OCI-LY7 (cell line): ENCODE data around the gene CILP2. TPM values are rescaled to one million over a fixed set of nuclear protein-coding genes. Genes with fewer than 3 reads are reported as not detected.
A peak's percentile ranks its signal among the peaks of the same experiment; 100 is the strongest.

ENCODE experiments used
- BruUV-seq: library from RNA; stranded (reverse); fragments of 400-500 nt; replicated peaks from 2 replicates; lab custom pipeline; 2021; lab: Mats Ljungman, UMichigan
- CTCF ChIA-PET: fragments of 300-600 bp; sonication (Branson Sonifier 250); formaldehyde crosslinking; loops from one replicate; lab custom pipeline; 2022; ENCODE audit warnings: antibody characterized with exemption; ENCODE audit not compliant: unreplicated experiment; lab: Charles Lee
- POLR2A ChIA-PET: fragments of 300-600 bp; sonication (Branson Sonifier 250); formaldehyde crosslinking; loops from one replicate; lab custom pipeline; 2022; ENCODE audit warnings: antibody characterized with exemption; lab: Charles Lee
- DNase-seq: peaks from one replicate; pipeline ENCODE4 v3.0.0-alpha.2; 2015; ENCODE audit warnings: low spot score
- H2AFZ ChIP-seq: fragments of 200-600 bp; sonication (generic), shearing (Covaris generic); 2 replicates; pipeline ENCODE4 v1.6.1; 2014; ENCODE audit warnings: mild to moderate bottlenecking, antibody characterized with exemption, low read length, moderate library complexity
- H3K27ac ChIP-seq: fragments of 200-600 bp; sonication (generic); 2 replicates; pipeline ENCODE4 v1.5.1; 2014; ENCODE audit warnings: mixed run types, low read depth, mild to moderate bottlenecking, moderate library complexity, low read length, inconsistent platforms; ENCODE audit not compliant: poor library complexity, severe bottlenecking
- H3K36me3 ChIP-seq: fragments of 200-600 bp; sonication (generic); 2 replicates; pipeline ENCODE4 v1.6.1; 2014; ENCODE audit warnings: mild to moderate bottlenecking, antibody characterized with exemption, low read length, moderate library complexity, mixed read lengths; ENCODE audit not compliant: insufficient read depth
- H3K4me1 ChIP-seq: fragments of 200-600 bp; sonication (generic); 2 replicates; pipeline ENCODE4 v1.5.1; 2014; ENCODE audit warnings: mild to moderate bottlenecking, low read length; ENCODE audit not compliant: insufficient read depth, poor library complexity, severe bottlenecking
- H3K4me2 ChIP-seq: fragments of 200-600 bp; sonication (generic); 2 replicates; pipeline ENCODE4 v1.6.1; 2014; ENCODE audit warnings: mild to moderate bottlenecking, low read length
- H3K4me3 ChIP-seq: fragments of 200-600 bp; sonication (generic); 2 replicates; pipeline ENCODE4 v1.5.1; 2014; ENCODE audit warnings: mild to moderate bottlenecking, low read depth, low read length; ENCODE audit not compliant: poor library complexity, severe bottlenecking
- H3K79me2 ChIP-seq: fragments of 200-600 bp; sonication (generic); 2 replicates; pipeline ENCODE4 v1.6.1; 2016; ENCODE audit warnings: low read depth, mild to moderate bottlenecking, low read length, moderate library complexity, mixed read lengths; ENCODE audit not compliant: insufficient read depth
- H3K9me2 ChIP-seq: fragments of 200-600 bp; sonication (generic); 2 replicates; pipeline ENCODE4 v1.6.1; 2016; ENCODE audit warnings: mild to moderate bottlenecking, low read length, mixed read lengths; ENCODE audit not compliant: insufficient read depth
- H3K9me3 ChIP-seq: fragments of 200-600 bp; sonication (generic); 2 replicates; pipeline ENCODE4 v1.6.1; 2014; ENCODE audit warnings: mild to moderate bottlenecking, mixed run types, low read length, mixed read lengths
- H4K20me1 ChIP-seq: fragments of 200-600 bp; sonication (generic); 2 replicates; pipeline ENCODE4 v1.6.1; 2014; ENCODE audit warnings: mild to moderate bottlenecking, antibody characterized with exemption, low read length, moderate library complexity, mixed read lengths; ENCODE audit not compliant: insufficient read depth
- EZH2phosphoT487 ChIP-seq: fragments of 200-600 bp; sonication (generic); IDR thresholded peaks from 2 replicates; pipeline ENCODE4 v1.6.1; 2018; ENCODE audit warnings: low read depth, borderline replicate concordance, mild to moderate bottlenecking, mixed run types, antibody characterized with exemption, low read length, moderate library complexity, mixed read lengths
- intact Hi-C: fragments of 100-400 bp; cut with micrococcal nuclease; formaldehyde crosslinking; loops from one replicate; pipeline ENCODE4 v1.10.0; 2022; ENCODE audit not compliant: unreplicated experiment
- total RNA-seq, 2 experiments: library from RNA; depleted of rRNA in 1 of 2; stranded (reverse); fragments of >200 nt in 1 of 2; shearing (Covaris generic) in 1 of 2; gene quantifications; 2 replicates each; pipeline ENCODE4 v1.2.3, GENCODE V29; 2014 to 2022
- TF ChIP-seq, protein P1 (sequence below): fragments of 200-600 bp; sonication (generic); conservative IDR thresholded peaks from 2 replicates; pipeline ENCODE4 v1.5.1; 2014; ENCODE audit warnings: mild to moderate bottlenecking, antibody characterized with exemption, low read length, moderate library complexity, mixed read lengths

Gene CILP2
- total RNA-seq, 2 experiments from 2014 or later = 0.19 to 0.51 TPM

DNA sequence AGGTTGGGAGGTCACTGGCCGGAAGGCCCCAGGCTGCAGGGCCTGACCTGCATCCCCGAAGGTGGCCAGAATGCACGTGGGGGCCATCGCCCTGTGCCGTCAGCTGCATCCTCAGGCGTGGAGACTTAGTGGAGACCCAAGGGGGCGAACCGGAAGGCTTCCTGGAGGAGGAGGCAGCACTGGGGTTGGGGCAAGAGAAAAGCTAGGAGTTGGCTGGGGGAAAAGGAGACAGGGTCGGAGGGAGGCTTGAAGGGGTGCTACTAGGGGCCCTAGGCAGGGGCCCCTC is 10.8 kb upstream of the CILP2 start:
- intact Hi-C loops = no loop called here
- no TSS peak for BruUV-seq
- ChIA-PET CTCF (interaction anchor here (0.6 kb wide), 1 partner anchor 1384 kb away, joined by 3 read pairs; no protein-coding TSS in a partner anchor), POLR2A (no interaction called here)
- Histone ChIP-seq H3K4me1 (peaks cover 52% of the 10 kb centered on the region), H3K4me3 (no peak overlapping the region), H3K36me3 (peaks cover 53% of the 10 kb centered on the region), H2AFZ (no peak overlapping the region), H4K20me1 (no peaks in the 10 kb centered on the region), H3K9me2 (no peaks in the 10 kb centered on the region), H3K9me3 (no peaks in the 10 kb centered on the region), H3K79me2 (peaks cover 35% of the 10 kb centered on the region), H3K27ac (peak overlapping the region; percentile 74), H3K4me2 (peak overlapping the region; percentile 100)
- no peak for DNase-seq
- no peak for TF ChIP-seq EZH2phosphoT487
- TF ChIP-seq, protein P1, sequence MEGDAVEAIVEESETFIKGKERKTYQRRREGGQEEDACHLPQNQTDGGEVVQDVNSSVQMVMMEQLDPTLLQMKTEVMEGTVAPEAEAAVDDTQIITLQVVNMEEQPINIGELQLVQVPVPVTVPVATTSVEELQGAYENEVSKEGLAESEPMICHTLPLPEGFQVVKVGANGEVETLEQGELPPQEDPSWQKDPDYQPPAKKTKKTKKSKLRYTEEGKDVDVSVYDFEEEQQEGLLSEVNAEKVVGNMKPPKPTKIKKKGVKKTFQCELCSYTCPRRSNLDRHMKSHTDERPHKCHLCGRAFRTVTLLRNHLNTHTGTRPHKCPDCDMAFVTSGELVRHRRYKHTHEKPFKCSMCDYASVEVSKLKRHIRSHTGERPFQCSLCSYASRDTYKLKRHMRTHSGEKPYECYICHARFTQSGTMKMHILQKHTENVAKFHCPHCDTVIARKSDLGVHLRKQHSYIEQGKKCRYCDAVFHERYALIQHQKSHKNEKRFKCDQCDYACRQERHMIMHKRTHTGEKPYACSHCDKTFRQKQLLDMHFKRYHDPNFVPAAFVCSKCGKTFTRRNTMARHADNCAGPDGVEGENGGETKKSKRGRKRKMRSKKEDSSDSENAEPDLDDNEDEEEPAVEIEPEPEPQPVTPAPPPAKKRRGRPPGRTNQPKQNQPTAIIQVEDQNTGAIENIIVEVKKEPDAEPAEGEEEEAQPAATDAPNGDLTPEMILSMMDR = no peak

GRCh38 chr19:19527674-19528625 is 10.1 kb upstream of the CILP2 start:
- no peaks in the 10 kb centered on the region for H3K9me2 ChIP-seq
- H3K27ac ChIP-seq = no peak overlapping the region
- H3K4me2 ChIP-seq = no peak overlapping the region
- DNase-seq = no peak
- no peaks in the 10 kb centered on the region for H3K9me3 ChIP-seq
- peaks cover 55% of the 10 kb centered on the region for H3K36me3 ChIP-seq
- no peak overlapping the region for H3K4me3 ChIP-seq
- POLR2A ChIA-PET = interaction anchor here (0.6 kb wide), 1 partner anchor 367 kb away, joined by 3 read pairs; no protein-coding TSS in a partner anchor
- peaks cover 46% of the 10 kb centered on the region for H3K4me1 ChIP-seq
- intact Hi-C loops = no loop called here
- CTCF ChIA-PET = interaction anchor here (0.6 kb wide), 1 partner anchor 1385 kb away, joined by 3 read pairs; no protein-coding TSS in a partner anchor
- no peak overlapping the region for H2AFZ ChIP-seq
- BruUV-seq = no TSS peak
- no peaks in the 10 kb centered on the region for H4K20me1 ChIP-seq
- peaks cover 29% of the 10 kb centered on the region for H3K79me2 ChIP-seq
- TF ChIP-seq, protein P1 = no peak
- TF ChIP-seq EZH2phosphoT487 = no peak
